Fibroblast of skin of right biceps (primary cell): ENCODE results near the gene TAF8.

Experiments
- DNase-seq: peaks from one replicate; pipeline ENCODE4 v3.0.0-alpha.2; 2013

Gene TAF8

DNA sequence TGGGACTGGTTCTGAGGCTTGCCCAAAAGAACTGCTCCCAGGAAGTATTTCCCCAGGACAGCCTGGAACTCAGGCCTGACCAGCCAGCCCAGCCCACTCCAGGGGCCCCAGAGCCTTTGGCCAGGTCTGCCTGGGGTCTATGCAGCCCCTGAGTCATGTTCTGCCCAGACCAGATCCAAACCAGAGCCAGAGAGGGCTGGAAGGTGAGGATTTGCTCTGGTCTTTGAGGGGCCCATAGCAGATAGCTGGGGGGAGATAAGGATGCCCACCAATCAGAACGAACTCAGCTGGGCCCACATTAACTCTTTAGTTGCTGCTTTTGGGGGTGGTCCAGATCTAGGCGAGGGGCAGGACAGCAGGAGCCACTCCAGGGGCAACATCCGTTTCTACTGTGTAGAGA, 75.3 kb downstream of the TAF8 start:
- no peak for DNase-seq

DNA sequence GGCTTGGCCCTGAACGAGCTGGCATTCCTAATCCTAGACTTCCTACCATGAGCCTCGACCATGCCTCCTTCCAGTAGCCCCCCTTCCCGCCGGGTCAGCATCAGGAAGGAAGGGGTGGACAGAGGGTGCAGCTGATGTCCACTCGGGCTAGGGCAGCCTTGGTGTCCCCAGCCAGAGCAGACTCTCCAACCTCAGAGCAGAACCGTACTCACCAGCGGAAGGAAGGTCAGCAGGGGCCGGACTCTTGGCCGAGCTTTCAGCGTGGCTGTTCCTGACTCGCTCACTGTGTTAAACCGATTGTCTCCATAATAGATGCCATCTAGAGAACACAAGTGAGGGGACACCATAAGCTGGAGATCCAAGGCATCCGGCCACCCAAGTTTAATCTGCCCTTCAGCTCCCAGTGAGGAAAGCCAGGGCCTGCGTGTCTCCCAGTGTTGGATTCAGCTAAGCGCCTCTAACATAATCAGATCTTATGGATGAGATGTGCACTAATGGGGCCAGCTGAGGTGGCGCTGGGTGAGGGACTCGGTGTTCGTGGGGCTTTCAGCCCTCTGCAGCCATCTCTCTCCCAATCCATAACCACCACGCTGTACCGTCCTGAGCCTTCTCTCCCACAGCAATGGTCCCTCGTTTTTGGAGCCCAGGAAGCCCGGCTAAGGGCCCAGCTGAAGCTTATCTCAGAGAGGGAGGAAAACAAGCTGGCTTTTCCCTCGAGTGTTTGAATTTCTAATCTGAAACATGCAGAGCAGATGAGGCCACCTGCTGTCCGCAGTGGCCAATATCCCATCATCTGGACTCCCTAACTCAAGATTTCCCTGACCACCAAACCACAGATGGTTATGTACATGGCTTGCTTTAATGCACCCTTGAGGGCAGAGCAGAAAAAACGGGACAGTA, 78.4 kb downstream of the TAF8 start:
- no peak for DNase-seq

DNA sequence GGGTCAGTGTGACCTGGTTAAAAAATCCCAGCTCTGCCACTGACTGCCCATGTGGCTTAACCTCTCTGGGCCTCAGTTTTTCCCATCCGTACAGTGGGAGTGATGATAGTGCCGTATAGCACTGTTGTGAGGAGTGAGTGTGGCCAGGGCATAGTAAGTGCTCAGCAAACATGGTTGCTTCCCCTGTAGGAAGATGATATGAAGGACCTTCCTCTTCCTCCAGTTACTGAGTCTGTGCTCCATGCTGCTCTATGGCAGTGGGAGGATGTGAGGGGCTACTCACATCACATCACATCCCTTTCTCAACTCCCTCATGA, 79.0 kb downstream of the TAF8 start:
- DNase-seq: no peak

DNA sequence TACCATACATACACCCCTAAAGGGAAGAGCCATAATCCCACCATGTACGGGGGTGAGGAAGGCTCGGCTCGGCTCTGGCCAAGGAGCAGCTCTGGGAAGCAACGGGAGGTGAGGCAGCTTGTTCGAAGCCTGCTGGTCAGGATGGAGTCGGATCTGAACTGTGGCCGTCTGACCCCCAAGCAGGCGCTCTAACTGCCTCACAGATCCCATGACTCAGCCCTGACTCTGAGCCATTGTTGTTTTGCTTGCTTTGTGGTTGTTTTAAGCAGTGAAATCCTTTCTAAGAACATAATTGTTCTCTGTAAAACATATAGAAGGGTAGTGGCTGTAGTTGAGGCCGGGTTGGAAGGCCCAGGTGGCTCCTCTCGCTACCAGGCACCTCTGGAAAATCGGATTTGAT, 81.2 kb downstream of the TAF8 start:
- peak; percentile 68 for DNase-seq

DNA sequence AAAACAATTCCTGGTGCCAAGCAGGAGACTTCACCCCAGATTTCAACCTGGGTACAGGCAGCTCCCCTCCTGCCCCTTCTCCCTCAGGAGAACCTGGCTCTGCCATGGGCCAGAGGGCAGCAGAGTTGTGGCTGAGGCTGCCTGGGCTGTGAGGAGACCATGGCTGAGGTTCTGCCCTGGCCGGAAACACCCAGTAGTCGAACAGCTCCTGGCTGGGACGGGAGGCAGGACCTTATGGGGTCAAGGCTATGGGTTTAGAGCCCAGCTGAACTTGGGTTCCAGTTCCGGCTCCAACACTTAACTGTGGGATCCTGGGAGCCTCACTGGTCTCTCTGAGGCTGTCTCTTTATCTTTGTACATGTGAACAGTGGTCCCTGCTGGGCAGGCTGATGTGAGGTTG, 83.6 kb downstream of the TAF8 start:
- no peak for DNase-seq

DNA sequence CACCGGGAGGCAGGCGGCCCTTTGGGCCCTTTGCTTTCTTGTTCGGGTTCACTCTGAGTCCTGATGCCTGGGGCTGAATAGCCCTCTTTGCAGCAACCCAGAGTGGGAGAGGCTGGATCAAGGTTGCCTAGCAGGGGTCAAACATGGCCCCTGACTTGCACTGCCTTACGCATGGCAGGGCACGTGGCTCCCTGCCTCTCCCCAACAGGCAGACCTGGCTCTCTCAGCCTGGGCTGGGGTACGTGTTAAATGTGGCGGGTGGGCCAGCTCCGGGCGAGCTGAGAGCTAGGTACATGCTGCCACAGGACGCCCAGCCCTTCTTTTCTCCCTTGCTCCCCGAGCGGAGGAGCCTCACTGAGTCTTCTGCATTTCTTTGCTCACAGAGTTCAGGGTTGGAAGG, 84.8 kb downstream of the TAF8 start:
- DNase-seq: no peak

DNA sequence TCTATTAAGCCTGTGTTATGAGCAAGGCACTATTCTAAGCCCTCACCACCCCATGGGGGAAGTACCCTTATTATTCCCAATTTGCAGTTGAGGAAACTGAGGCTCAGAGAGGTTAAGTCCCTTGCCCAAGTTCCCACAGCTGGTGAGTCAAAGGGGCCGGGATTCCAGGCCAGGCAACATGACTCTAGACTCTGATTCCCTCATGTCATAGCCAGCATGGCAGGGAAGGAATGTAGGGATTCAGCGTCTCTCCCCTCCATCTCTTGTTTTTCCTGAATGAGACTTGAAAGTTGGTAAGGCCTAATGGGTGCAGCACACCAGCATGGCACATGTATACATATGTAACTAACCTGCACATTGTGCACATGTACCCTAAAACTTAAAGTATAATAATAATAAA, 85.4 kb downstream of the TAF8 start:
- DNase-seq: peak; percentile 39

DNA sequence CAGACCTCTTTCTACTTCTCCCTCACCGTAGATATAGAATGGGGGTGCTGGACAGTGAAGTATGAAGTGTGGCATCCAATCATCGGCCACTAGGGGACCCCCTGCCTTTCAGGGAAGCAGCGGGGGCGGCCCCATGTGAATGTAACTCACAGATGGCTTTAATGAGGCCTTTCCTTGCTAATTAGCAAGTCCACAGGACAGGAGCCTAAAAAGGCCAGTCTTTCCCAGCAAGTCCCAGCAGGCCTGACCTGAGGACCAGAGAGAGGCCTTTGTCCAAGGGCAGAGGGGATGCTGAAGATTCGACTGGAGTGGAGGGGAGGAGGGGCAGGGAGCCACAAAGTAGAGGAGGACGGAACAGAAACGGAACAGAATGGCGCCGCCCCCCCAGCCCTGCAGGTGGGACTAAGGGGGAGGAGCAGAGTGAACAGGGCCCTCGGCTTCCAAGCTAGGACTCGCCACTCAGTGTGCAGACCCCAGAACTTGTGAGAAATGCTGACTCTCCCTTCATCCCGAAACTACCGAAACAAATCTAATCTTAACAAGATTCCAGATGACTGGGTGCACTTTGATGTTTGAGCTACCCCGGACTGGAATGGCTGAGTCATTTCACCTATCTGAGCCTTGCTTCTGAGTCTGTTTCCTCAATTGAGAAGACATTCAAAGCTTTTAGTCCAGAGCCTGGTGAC, 86.3 kb downstream of the TAF8 start:
- DNase-seq: peak; percentile 86
